Measurements from ENCODE around the gene PARD3. TPM values are rescaled to one million over a fixed set of nuclear protein-coding genes. Genes with fewer than 3 reads are reported as not detected.

PARD3 gene
- total RNA-seq, 1 experiment from 2014 or later: 51.8 TPM

DNA sequence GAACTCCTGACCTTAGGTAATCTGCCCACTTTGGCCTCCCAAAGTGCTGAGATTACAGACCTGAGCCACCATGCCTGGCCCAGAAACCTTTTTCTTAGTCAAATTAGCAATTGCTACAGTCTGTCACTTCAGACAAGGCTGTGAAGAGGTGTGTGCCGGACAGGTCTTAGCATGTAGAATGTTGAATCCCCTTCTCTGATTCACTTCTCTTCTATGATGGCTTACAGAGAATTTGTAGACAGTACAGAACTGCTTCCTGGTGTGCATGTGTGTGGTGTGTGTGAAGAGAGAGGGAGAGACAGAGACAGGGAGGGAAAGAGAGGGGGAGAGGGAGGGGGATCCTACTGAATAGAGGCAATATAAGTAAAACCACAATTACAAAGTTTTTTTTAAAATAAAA lies 150.4 kb downstream of the PARD3 start (continued):
- TF ChIP-seq, protein P1, sequence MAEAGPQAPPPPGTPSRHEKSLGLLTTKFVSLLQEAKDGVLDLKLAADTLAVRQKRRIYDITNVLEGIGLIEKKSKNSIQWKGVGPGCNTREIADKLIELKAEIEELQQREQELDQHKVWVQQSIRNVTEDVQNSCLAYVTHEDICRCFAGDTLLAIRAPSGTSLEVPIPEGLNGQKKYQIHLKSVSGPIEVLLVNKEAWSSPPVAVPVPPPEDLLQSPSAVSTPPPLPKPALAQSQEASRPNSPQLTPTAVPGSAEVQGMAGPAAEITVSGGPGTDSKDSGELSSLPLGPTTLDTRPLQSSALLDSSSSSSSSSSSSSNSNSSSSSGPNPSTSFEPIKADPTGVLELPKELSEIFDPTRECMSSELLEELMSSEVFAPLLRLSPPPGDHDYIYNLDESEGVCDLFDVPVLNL (CRISPR knock-in tag; IDR thresholded peaks at IDR 0.05; ENCODE audit: borderline replicate concordance, low read depth): no peak
- TF ChIP-seq, protein P2, sequence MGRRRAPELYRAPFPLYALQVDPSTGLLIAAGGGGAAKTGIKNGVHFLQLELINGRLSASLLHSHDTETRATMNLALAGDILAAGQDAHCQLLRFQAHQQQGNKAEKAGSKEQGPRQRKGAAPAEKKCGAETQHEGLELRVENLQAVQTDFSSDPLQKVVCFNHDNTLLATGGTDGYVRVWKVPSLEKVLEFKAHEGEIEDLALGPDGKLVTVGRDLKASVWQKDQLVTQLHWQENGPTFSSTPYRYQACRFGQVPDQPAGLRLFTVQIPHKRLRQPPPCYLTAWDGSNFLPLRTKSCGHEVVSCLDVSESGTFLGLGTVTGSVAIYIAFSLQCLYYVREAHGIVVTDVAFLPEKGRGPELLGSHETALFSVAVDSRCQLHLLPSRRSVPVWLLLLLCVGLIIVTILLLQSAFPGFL (CRISPR knock-in tag; IDR thresholded peaks at IDR 0.05; ENCODE audit: borderline replicate concordance): no peak
- TF ChIP-seq, protein P3, sequence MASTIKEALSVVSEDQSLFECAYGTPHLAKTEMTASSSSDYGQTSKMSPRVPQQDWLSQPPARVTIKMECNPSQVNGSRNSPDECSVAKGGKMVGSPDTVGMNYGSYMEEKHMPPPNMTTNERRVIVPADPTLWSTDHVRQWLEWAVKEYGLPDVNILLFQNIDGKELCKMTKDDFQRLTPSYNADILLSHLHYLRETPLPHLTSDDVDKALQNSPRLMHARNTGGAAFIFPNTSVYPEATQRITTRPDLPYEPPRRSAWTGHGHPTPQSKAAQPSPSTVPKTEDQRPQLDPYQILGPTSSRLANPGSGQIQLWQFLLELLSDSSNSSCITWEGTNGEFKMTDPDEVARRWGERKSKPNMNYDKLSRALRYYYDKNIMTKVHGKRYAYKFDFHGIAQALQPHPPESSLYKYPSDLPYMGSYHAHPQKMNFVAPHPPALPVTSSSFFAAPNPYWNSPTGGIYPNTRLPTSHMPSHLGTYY (CRISPR knock-in tag; IDR thresholded peaks at IDR 0.05): no peak
- TF ChIP-seq ETV6 (CRISPR knock-in tag; IDR thresholded peaks at IDR 0.05) (no peak), ZNF121 (CRISPR knock-in tag; IDR thresholded peaks at IDR 0.05) (no peak)

DNA sequence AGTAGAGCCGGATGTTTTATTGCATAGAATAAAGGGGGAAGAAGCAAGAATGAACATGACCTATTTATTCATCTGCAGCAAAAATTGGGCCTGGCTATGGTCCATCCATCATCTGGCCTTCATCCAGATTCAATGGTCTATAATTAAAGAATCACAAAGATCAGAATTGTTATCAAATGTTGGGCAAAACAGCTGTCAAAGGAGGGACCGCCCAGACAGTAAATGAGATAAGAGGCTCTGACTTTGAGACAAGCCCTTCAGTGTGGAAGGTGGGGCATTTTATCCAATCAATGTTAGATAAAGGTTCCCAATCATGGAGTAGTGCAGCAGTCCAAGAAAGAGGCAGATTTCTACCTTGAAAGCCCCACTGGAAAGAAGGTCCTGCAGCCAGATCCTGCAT lies 153.5 kb downstream of the PARD3 start:
- Mint-ChIP-seq H3K36me3 (no peaks in the 10 kb centered on the region), H3K4me1 (peaks cover 57% of the 10 kb centered on the region), H3K9me3 (no peaks in the 10 kb centered on the region), H3K27me3 (ENCODE audit: low read depth) (no peaks in the 10 kb centered on the region), H3K4me3 (no peak overlapping the region), H3K27ac (no peak overlapping the region)
- ChIA-PET CTCF (interaction anchor here (0.6 to 1.3 kb wide), 2 partner anchors 298 to 300 kb away, joined by 3 read pairs; no protein-coding TSS in a partner anchor), POLR2A (no interaction called here)
- ATAC-seq (no peak), DNase-seq (ENCODE audit: low spot score) (no peak)
- TF ChIP-seq, protein P4, sequence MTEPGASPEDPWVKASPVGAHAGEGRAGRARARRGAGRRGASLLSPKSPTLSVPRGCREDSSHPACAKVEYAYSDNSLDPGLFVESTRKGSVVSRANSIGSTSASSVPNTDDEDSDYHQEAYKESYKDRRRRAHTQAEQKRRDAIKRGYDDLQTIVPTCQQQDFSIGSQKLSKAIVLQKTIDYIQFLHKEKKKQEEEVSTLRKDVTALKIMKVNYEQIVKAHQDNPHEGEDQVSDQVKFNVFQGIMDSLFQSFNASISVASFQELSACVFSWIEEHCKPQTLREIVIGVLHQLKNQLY (CRISPR knock-in tag; IDR thresholded peaks at IDR 0.05): no peak
- TF ChIP-seq JAZF1 (CRISPR knock-in tag; IDR thresholded peaks at IDR 0.05): no peak
- TF ChIP-seq JUN (CRISPR knock-in tag; IDR thresholded peaks at IDR 0.05): no peak
- TF ChIP-seq, protein P5, sequence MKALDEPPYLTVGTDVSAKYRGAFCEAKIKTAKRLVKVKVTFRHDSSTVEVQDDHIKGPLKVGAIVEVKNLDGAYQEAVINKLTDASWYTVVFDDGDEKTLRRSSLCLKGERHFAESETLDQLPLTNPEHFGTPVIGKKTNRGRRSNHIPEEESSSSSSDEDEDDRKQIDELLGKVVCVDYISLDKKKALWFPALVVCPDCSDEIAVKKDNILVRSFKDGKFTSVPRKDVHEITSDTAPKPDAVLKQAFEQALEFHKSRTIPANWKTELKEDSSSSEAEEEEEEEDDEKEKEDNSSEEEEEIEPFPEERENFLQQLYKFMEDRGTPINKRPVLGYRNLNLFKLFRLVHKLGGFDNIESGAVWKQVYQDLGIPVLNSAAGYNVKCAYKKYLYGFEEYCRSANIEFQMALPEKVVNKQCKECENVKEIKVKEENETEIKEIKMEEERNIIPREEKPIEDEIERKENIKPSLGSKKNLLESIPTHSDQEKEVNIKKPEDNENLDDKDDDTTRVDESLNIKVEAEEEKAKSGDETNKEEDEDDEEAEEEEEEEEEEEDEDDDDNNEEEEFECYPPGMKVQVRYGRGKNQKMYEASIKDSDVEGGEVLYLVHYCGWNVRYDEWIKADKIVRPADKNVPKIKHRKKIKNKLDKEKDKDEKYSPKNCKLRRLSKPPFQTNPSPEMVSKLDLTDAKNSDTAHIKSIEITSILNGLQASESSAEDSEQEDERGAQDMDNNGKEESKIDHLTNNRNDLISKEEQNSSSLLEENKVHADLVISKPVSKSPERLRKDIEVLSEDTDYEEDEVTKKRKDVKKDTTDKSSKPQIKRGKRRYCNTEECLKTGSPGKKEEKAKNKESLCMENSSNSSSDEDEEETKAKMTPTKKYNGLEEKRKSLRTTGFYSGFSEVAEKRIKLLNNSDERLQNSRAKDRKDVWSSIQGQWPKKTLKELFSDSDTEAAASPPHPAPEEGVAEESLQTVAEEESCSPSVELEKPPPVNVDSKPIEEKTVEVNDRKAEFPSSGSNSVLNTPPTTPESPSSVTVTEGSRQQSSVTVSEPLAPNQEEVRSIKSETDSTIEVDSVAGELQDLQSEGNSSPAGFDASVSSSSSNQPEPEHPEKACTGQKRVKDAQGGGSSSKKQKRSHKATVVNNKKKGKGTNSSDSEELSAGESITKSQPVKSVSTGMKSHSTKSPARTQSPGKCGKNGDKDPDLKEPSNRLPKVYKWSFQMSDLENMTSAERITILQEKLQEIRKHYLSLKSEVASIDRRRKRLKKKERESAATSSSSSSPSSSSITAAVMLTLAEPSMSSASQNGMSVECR (CRISPR knock-in tag; IDR thresholded peaks at IDR 0.05; ENCODE audit: borderline replicate concordance): no peak
- TF ChIP-seq ZNF416 (CRISPR knock-in tag; IDR thresholded peaks at IDR 0.05): no peak
- no peak for TF ChIP-seq ZNF121 (CRISPR knock-in tag; IDR thresholded peaks at IDR 0.05)
- TF ChIP-seq CREM (CRISPR knock-in tag; IDR thresholded peaks at IDR 0.05): no peak

DNA sequence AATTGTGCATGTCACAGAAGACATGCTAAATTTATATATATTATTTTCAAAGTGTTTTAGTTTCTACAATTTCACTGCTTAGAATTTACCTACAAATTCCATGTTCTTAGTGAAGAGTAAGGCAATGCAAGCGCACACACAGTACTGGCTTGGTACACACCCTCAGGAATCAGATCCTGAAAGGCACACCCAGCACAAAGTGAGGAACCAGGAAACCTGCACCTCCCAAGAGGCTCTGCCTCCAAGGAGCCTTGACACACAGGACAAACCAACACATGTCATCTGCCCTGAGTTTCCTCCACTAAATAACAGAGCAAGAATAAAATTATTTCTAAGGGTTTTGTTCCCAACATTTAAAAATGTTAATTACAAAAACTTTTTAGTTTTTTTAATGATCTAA lies 156.2 kb downstream of the PARD3 start:
- ATAC-seq: no peak
- Mint-ChIP-seq H3K9me3 (no peaks in the 10 kb centered on the region), H3K4me3 (no peak overlapping the region), H3K27ac (no peak overlapping the region), H3K4me1 (peaks cover 74% of the 10 kb centered on the region), H3K36me3 (no peaks in the 10 kb centered on the region), H3K27me3 (ENCODE audit: low read depth) (no peaks in the 10 kb centered on the region)
- ChIA-PET POLR2A (no interaction called here), CTCF (interaction anchor here (1.0 to 1.5 kb wide), 3 partner anchors 152 to 336 kb away, joined by 4 to 5 read pairs (median 4); no protein-coding TSS in a partner anchor)
- no peak for DNase-seq (ENCODE audit: low spot score)
- TF ChIP-seq TEAD4 (CRISPR knock-in tag; IDR thresholded peaks at IDR 0.05) (no peak), RORB (CRISPR knock-in tag; IDR thresholded peaks at IDR 0.05) (no peak), NR1H2 (CRISPR knock-in tag; IDR thresholded peaks at IDR 0.05) (no peak), NFYB (CRISPR knock-in tag; conservative IDR thresholded peaks at IDR 0.05; ENCODE audit: low read depth) (no peak), GTF2I (CRISPR knock-in tag; conservative IDR thresholded peaks at IDR 0.05) (no peak), SMAD4 (CRISPR knock-in tag; IDR thresholded peaks at IDR 0.05) (no peak), NR2C2 (CRISPR knock-in tag; IDR thresholded peaks at IDR 0.05) (no peak), ESRRA (CRISPR knock-in tag; IDR thresholded peaks at IDR 0.05; ENCODE audit: borderline replicate concordance) (no peak), ZNF317 (CRISPR knock-in tag; IDR thresholded peaks at IDR 0.05; ENCODE audit: borderline replicate concordance, low read depth) (no peak), FOXP1 (CRISPR knock-in tag; IDR thresholded peaks at IDR 0.05; ENCODE audit: borderline replicate concordance) (no peak), PRRX2 (CRISPR knock-in tag; IDR thresholded peaks at IDR 0.05) (no peak)
- TF ChIP-seq, protein P6, sequence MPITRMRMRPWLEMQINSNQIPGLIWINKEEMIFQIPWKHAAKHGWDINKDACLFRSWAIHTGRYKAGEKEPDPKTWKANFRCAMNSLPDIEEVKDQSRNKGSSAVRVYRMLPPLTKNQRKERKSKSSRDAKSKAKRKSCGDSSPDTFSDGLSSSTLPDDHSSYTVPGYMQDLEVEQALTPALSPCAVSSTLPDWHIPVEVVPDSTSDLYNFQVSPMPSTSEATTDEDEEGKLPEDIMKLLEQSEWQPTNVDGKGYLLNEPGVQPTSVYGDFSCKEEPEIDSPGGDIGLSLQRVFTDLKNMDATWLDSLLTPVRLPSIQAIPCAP (CRISPR knock-in tag; IDR thresholded peaks at IDR 0.05): no peak
- TF ChIP-seq, protein P7, sequence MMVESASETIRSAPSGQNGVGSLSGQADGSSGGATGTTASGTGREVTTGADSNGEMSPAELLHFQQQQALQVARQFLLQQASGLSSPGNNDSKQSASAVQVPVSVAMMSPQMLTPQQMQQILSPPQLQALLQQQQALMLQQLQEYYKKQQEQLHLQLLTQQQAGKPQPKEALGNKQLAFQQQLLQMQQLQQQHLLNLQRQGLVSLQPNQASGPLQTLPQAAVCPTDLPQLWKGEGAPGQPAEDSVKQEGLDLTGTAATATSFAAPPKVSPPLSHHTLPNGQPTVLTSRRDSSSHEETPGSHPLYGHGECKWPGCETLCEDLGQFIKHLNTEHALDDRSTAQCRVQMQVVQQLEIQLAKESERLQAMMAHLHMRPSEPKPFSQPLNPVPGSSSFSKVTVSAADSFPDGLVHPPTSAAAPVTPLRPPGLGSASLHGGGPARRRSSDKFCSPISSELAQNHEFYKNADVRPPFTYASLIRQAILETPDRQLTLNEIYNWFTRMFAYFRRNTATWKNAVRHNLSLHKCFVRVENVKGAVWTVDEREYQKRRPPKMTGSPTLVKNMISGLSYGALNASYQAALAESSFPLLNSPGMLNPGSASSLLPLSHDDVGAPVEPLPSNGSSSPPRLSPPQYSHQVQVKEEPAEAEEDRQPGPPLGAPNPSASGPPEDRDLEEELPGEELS (CRISPR knock-in tag; IDR thresholded peaks at IDR 0.05): no peak
